K562 (cell line): ENCODE results near the gene CHRNE. TPM values are rescaled to one million over a fixed set of nuclear protein-coding genes. Genes with fewer than 3 reads are reported as not detected.

Experiments used
- ATAC-seq: fragments of 200-7000 bp; cut with Tn5 transposase; 3 replicates; pipeline ENCODE4 v1.9.1; 2020; ENCODE audit warnings: moderate library complexity
- BruUV-seq: library from RNA; stranded (reverse); fragments of 400-500 nt; replicated peaks from 2 replicates; lab custom pipeline; 2021; lab: Mats Ljungman, UMichigan
- CTCF ChIA-PET: fragments of 300-600 bp; formaldehyde crosslinking; extraction: SDS; loops from one replicate; lab custom pipeline; 2021; ENCODE audit warnings: low intra/inter-chr PET ratio; lab: Yijun Ruan, JAX
- POLR2A ChIA-PET: fragments of 300-600, 350-650 bp; sonication (Branson Sonifier 250); formaldehyde crosslinking; extraction: SDS; loops from one replicate; lab custom pipeline; 2021; ENCODE audit warnings: antibody characterized with exemption, inconsistent platforms; lab: Yijun Ruan, JAX
- DNase-seq, 4 experiments: peaks; one replicate each; pipeline versions ENCODE4 v3.0.0 to v3.0.0-alpha.2; 2011 to 2018; ENCODE audit warnings: low spot score in 3 of 4, mixed read lengths in 3 of 4; ENCODE audit errors: extremely low read depth in 1 of 4
- FAIRE-seq: peaks from 2 replicates; lab custom pipeline; 2011; peaks lifted over from hg19 to GRCh38; lab: Jason Lieb, UNC
- H2AFZ ChIP-seq: 2 replicates; pipeline ENCODE4 v1.6.0; 2011; ENCODE audit warnings: low read depth, low read length, control low read depth, inconsistent platforms
- H3K27ac ChIP-seq: fragments of 200-600 bp; 3 replicates; pipeline ENCODE4 v1.8.0; 2011; ENCODE audit warnings: low read depth, mild to moderate bottlenecking, control low read depth, inconsistent platforms, low read length, moderate library complexity, mixed read lengths; ENCODE audit errors: extremely low read depth
- H3K27me3 ChIP-seq, 2 experiments: fragments of 300-600 bp in 1 of 2; 2 replicates in 1 of 2; 3 replicates in 1 of 2; pipeline versions ENCODE4 v1.6.0 to v1.8.0; 2011; ENCODE audit warnings: inconsistent platforms in 2 of 2, low read length in 2 of 2, mild to moderate bottlenecking in 1 of 2, mixed read lengths in 1 of 2, moderate library complexity in 1 of 2; ENCODE audit not compliant: control insufficient read depth in 2 of 2, insufficient read depth in 2 of 2
- H3K36me3 ChIP-seq: fragments of 300-600 bp; 3 replicates; pipeline ENCODE4 v1.8.0; 2011; ENCODE audit warnings: mild to moderate bottlenecking, low read length, inconsistent platforms; ENCODE audit not compliant: control insufficient read depth, insufficient read depth
- H3K4me1 ChIP-seq, 2 experiments: fragments of 200-600 bp in 1 of 2; replicated peaks in 1 of 2; 2 replicates in 1 of 2; 3 replicates in 1 of 2; pipeline versions ENCODE4 v1.5.1 to v1.8.0; 2011; ENCODE audit warnings: inconsistent platforms in 2 of 2, low read length in 2 of 2, mild to moderate bottlenecking in 1 of 2, mixed read lengths in 1 of 2, moderate library complexity in 1 of 2; ENCODE audit not compliant: control insufficient read depth in 2 of 2, insufficient read depth in 2 of 2
- H3K4me2 ChIP-seq: 2 replicates; pipeline ENCODE4 v1.6.1; 2011; ENCODE audit warnings: low read length, control low read depth, inconsistent platforms, mixed read lengths; ENCODE audit not compliant: insufficient read depth
- H3K4me3 ChIP-seq: fragments of 200-600 bp; sonication (generic), shearing (Covaris generic); 2 replicates; pipeline ENCODE4 v1.5.1; 2016; ENCODE audit warnings: control low read depth, inconsistent platforms
- H3K79me2 ChIP-seq: fragments of 200-600 bp; 3 replicates; pipeline ENCODE4 v1.8.0; 2011; ENCODE audit warnings: low read length, inconsistent platforms; ENCODE audit not compliant: control insufficient read depth, insufficient read depth
- H3K9ac ChIP-seq, 2 experiments: 2 replicates each; pipeline versions ENCODE4 v1.6.0 to v1.6.1; 2011; ENCODE audit warnings: low read depth in 2 of 2, low read length in 2 of 2, control low read depth in 1 of 2, inconsistent platforms in 1 of 2, mild to moderate bottlenecking in 1 of 2, mixed read lengths in 1 of 2; ENCODE audit not compliant: insufficient read depth in 1 of 2
- H3K9me1 ChIP-seq: one replicate; pipeline ENCODE4 v1.6.0; 2011; ENCODE audit warnings: inconsistent platforms, mild to moderate bottlenecking, low read length, moderate library complexity; ENCODE audit not compliant: control insufficient read depth, insufficient read depth
- H3K9me3 ChIP-seq: replicated peaks from 2 replicates; pipeline ENCODE4 v1.5.1; 2011; ENCODE audit warnings: low read depth, low read length, inconsistent platforms; ENCODE audit not compliant: control insufficient read depth, insufficient read depth
- H4K20me1 ChIP-seq: replicated peaks from 2 replicates; pipeline ENCODE4 v1.6.1; 2011; ENCODE audit warnings: low read length, inconsistent platforms, mixed read lengths; ENCODE audit not compliant: control insufficient read depth, insufficient read depth
- ARNT ChIP-seq, 2 experiments: fragments of 450-650 bp; IDR thresholded peaks; 2 replicates each; pipeline ENCODE4 v1.6.1; 2016; ENCODE audit warnings: mild to moderate bottlenecking in 1 of 2
- CBX1 ChIP-seq: sonication (generic); IDR thresholded peaks from 2 replicates; pipeline ENCODE4 v1.6.1; 2016; ENCODE audit warnings: antibody characterized with exemption, low read depth, mild to moderate bottlenecking
- COPS2 ChIP-seq: fragments of 450-650 bp; conservative IDR thresholded peaks from 2 replicates; pipeline ENCODE4 v1.6.1; 2016; ENCODE audit warnings: mild to moderate bottlenecking, moderate library complexity
- ESRRB ChIP-seq: fragments of 250-450 bp; sonication (Bioruptor Pico); IDR thresholded peaks from 2 replicates; pipeline ENCODE4 v1.5.0; 2020; ENCODE audit warnings: mild to moderate bottlenecking, moderate library complexity, borderline replicate concordance
- FOXJ2 ChIP-seq: fragments of 200-800 bp; sonication (Bioruptor generic); IDR thresholded peaks from 2 replicates; pipeline ENCODE4 v1.6.1; 2016; ENCODE audit warnings: missing genetic modification characterization, missing compliant biosample characterization
- GATAD2A ChIP-seq: fragments of 450-650 bp; IDR thresholded peaks from 2 replicates; pipeline ENCODE4 v1.6.1; 2017
- NR1H2 ChIP-seq: sonication (generic); formaldehyde crosslinking; IDR thresholded peaks from 2 replicates; pipeline ENCODE4 v1.4.0; 2020; ENCODE audit warnings: mild to moderate bottlenecking, missing genetic modification reagents
- PURB ChIP-seq: sonication (generic); formaldehyde crosslinking; IDR thresholded peaks from 2 replicates; pipeline ENCODE4 v1.9.0; 2021; ENCODE audit warnings: low read depth, mild to moderate bottlenecking, missing genetic modification reagents
- SMAD3 ChIP-seq: fragments of 450-650 bp; formaldehyde crosslinking; conservative IDR thresholded peaks from 2 replicates; pipeline ENCODE4 v1.4.0; 2020; ENCODE audit warnings: mild to moderate bottlenecking
- XRCC4 ChIP-seq: IDR thresholded peaks from one replicate; pipeline ENCODE4 v1.6.1; 2011; ENCODE audit not compliant: insufficient read depth, insufficient read length; ENCODE audit errors: extremely low read depth
- ZNF134 ChIP-seq: fragments of 250-450 bp; sonication (Bioruptor Pico); conservative IDR thresholded peaks from 2 replicates; pipeline ENCODE4 v1.4.0; 2020
- WGBS: fragments of 100-300 bp; shearing (Covaris generic); methylation state at CpG from one replicate; pipeline ENCODE4 v1.1.6; 2016; ENCODE audit warnings: low coverage, mixed read lengths; ENCODE audit not compliant: insufficient coverage; ENCODE audit errors: missing lambda C conversion rate; 5-methylcytosine and 5-hydroxymethylcytosine counted together
- in situ Hi-C: fragments of 300-500 bp; cut with MboI; formaldehyde crosslinking; loops from 4 replicates; pipeline ENCODE4 v1.15.0; 2018; ENCODE audit warnings: inconsistent platforms, mixed read lengths
- intact Hi-C: fragments of 100-400 bp; cut with micrococcal nuclease; formaldehyde crosslinking; loops from 2 replicates; pipeline ENCODE4 v1.14.2; 2022
- polyA plus RNA-seq, 8 experiments: library from polyadenylated mRNA; depleted of rRNA in 4 of 8; stranded (reverse) in 5 of 8; unstranded in 3 of 8; fragments of >200 nt; fragmentation: Nextera tagmentation in 2 of 8; fragmentation: Illumina TruSeq in 1 of 8; extraction: Ambion mirVana in 2 of 8; extraction: Trizol in 1 of 8; gene quantifications; 2 replicates each; pipeline versions ENCODE4 v1.2.1 to v1.2.3, GENCODE V29; 2011 to 2014; ENCODE audit warnings: inconsistent platforms in 1 of 8, missing spikeins in 1 of 8
- total RNA-seq, 7 experiments: library from RNA; depleted of rRNA in 6 of 7; stranded (reverse); fragments of >200 nt in 6 of 7; fragmentation: Illumina TruSeq in 2 of 7; extraction: Trizol in 2 of 7; gene quantifications; 2 replicates each; pipeline versions ENCODE4 v1.2.1 to v1.2.3, GENCODE V29; 2011 to 2021; ENCODE audit warnings: low replicate concordance in 1 of 7
- TF ChIP-seq, protein P1 (sequence below): fragments of 250-450 bp; sonication (Bioruptor Pico); IDR thresholded peaks from 2 replicates; pipeline ENCODE4 v1.8.0; 2021; ENCODE audit warnings: mild to moderate bottlenecking, moderate library complexity
- TF ChIP-seq, protein P2 (sequence below): sonication (generic); formaldehyde crosslinking; IDR thresholded peaks from 2 replicates; pipeline ENCODE4 v1.8.1; 2023; ENCODE audit warnings: mild to moderate bottlenecking, missing genetic modification reagents

Gene CHRNE
- total and polyA plus RNA-seq, 9 of the 15 experiments (the other 6 are each of a cell fraction or from before 2014, with no cell fraction given) = not detected

DNA sequence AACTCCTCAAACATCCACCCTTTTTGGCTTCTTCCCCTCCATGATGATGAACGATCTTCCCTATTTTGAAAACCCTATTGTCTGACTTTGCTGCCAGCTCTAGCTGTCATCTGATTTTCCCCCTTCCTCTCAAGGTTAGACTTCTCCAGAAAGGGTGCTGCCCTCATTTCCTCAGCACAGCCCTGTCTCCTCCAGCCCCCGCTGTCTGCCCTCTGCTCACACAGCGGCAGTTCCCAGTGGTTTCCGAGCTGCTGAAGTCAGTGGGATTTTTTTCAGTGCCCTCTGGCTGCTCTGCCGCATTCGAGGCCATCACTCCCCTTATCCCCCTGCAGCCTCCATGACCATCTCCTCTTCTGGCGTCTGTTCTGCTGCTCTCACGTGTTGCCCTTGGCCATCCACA lies 30.1 kb downstream of the CHRNE start:
- no peak for TF ChIP-seq GATAD2A
- no peak for TF ChIP-seq CBX1
- ATAC-seq = no peak
- Histone ChIP-seq H3K79me2 (no peaks in the 10 kb centered on the region; the same call in 2 of the 3 replicates), H3K4me3 (no peak overlapping the region), H3K9me3 (no peaks in the 10 kb centered on the region), H3K9me1 (no peaks in the 10 kb centered on the region), H3K36me3 (peaks cover 3% of the 10 kb centered on the region; the same call in 1 of the 3 replicates), H2AFZ (no peak overlapping the region), H3K27ac (no peak overlapping the region), H3K9ac (no peak overlapping the region), H3K4me1 (no peaks in the 10 kb centered on the region; a peak in 1 of 5 replicates), H4K20me1 (0 out of 2 replicates have a peak, but pooled peaks cover 2% of the 10 kb centered on the region), H3K4me2 (no peak overlapping the region), H3K27me3 (no peaks in the 10 kb centered on the region)
- 81% methylated on average over 8 of the region's 8 CpGs for WGBS
- ChIA-PET CTCF (no interaction called here), POLR2A (no interaction called here)
- no peak for DNase-seq
- BruUV-seq = no TSS peak
- in situ Hi-C loops (no loop called here), intact Hi-C loops (no loop called here)
- FAIRE-seq = no peak

DNA sequence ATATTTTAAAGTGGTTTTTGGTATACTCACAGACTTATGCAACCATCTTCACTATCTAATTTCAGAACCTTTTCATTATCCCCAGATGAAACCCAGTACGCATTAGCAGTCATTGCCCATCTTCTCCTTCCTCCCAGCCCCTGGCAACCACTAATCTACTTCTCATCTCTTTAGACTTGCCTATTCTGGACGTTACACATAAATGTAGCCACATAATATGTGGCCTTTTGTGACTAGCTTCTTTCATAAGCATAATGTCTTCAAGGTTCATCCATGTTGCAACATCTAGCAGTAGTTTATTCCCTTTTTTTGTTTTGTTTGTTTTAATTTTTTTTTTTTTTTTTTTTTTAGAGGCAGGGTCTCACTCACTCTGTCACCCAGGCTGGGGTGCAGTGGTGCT lies 32.0 kb downstream of the CHRNE start:
- no peak overlapping the region for H2AFZ ChIP-seq
- no peak for ATAC-seq
- BruUV-seq = no TSS peak
- 75% methylated on average over 2 of the region's 2 CpGs for WGBS
- no peak overlapping the region for H3K4me3 ChIP-seq
- TF ChIP-seq, protein P1, sequence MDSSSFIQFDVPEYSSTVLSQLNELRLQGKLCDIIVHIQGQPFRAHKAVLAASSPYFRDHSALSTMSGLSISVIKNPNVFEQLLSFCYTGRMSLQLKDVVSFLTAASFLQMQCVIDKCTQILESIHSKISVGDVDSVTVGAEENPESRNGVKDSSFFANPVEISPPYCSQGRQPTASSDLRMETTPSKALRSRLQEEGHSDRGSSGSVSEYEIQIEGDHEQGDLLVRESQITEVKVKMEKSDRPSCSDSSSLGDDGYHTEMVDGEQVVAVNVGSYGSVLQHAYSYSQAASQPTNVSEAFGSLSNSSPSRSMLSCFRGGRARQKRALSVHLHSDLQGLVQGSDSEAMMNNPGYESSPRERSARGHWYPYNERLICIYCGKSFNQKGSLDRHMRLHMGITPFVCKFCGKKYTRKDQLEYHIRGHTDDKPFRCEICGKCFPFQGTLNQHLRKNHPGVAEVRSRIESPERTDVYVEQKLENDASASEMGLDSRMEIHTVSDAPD (CRISPR knock-in tag) = no peak
- TF ChIP-seq, protein P2, sequence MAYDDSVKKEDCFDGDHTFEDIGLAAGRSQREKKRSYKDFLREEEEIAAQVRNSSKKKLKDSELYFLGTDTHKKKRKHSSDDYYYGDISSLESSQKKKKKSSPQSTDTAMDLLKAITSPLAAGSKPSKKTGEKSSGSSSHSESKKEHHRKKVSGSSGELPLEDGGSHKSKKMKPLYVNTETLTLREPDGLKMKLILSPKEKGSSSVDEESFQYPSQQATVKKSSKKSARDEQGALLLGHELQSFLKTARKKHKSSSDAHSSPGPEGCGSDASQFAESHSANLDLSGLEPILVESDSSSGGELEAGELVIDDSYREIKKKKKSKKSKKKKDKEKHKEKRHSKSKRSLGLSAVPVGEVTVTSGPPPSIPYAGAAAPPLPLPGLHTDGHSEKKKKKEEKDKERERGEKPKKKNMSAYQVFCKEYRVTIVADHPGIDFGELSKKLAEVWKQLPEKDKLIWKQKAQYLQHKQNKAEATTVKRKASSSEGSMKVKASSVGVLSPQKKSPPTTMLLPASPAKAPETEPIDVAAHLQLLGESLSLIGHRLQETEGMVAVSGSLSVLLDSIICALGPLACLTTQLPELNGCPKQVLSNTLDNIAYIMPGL = no peak
- TF ChIP-seq NR1H2 (CRISPR knock-in tag) (no peak), FOXJ2 (tag) (no peak), XRCC4 (no peak), COPS2 (no peak), ZNF134 (no peak), SMAD3 (CRISPR knock-in tag) (no peak), ARNT (IDR thresholded peaks at IDR 0.05) (no peak), ESRRB (CRISPR knock-in tag) (no peak), PURB (CRISPR knock-in tag) (no peak)
- FAIRE-seq = no peak
- H3K9me1 ChIP-seq = no peaks in the 10 kb centered on the region
- H3K79me2 ChIP-seq = peaks cover 1% of the 10 kb centered on the region; the same call in 1 of the 3 replicates
- in situ Hi-C loops (no loop called here), intact Hi-C loops (no loop called here)
- H3K9me3 ChIP-seq = no peaks in the 10 kb centered on the region
- no peaks in the 10 kb centered on the region; a peak in 1 of 5 replicates for H3K4me1 ChIP-seq
- 0 out of 2 replicates have a peak, but pooled peaks cover 2% of the 10 kb centered on the region for H4K20me1 ChIP-seq
- DNase-seq = no peak
- ChIA-PET POLR2A (interaction anchor here (1.0 kb wide), 1 partner anchor 10 kb away, joined by 3 read pairs; no protein-coding TSS in a partner anchor), CTCF (no interaction called here)
- peaks cover 3% of the 10 kb centered on the region; the same call in 1 of the 3 replicates for H3K36me3 ChIP-seq
- no peak overlapping the region for H3K4me2 ChIP-seq
- H3K27ac ChIP-seq = no peak overlapping the region
- H3K9ac ChIP-seq = no peak overlapping the region
- no peaks in the 10 kb centered on the region for H3K27me3 ChIP-seq
